Measurements from ENCODE around the gene BMP7. TPM values are rescaled to one million over a fixed set of nuclear protein-coding genes. Genes with fewer than 3 reads are reported as not detected.

The BMP7 gene
- total and polyA plus RNA-seq, 2 donors (not counting 3 experiments of a cell fraction or from before 2014, with no cell fraction given) = not detected

- intact Hi-C loops (cut with micrococcal nuclease) (no loop called here), dilution Hi-C loops (cut with MboI; ENCODE audit: extremely low pct_ligation_motif_present, low sequenced_read_pairs) (no loop called here)
- Histone ChIP-seq H3K4me2 (ENCODE audit: insufficient read depth, low read length) (no peak overlapping the region), H3K79me2 (ENCODE audit: control insufficient read depth, insufficient read depth, low read length) (no peaks in the 10 kb centered on the region), H3K9ac (replicated peaks; ENCODE audit: extremely low read depth, insufficient read depth, low read length) (no peak overlapping the region), H3K27ac (ENCODE audit: insufficient read depth, low read depth, low read length) (no peak overlapping the region), H3K36me3 (ENCODE audit: control insufficient read depth in 2 of 2, extremely low read depth in 1 of 2, insufficient read depth in 2 of 2, low read length in 2 of 2) (no peaks in the 10 kb centered on the region), H3K9me3 (replicated peaks; ENCODE audit: control insufficient read depth, insufficient read depth, low read length) (no peaks in the 10 kb centered on the region), H3K4me3 (replicated peaks in 1 of 3; ENCODE audit: insufficient read depth in 1 of 3, low read depth in 1 of 3, low read length in 3 of 3) (no peak overlapping the region), H3K9me1 (replicated peaks; ENCODE audit: control insufficient read depth, extremely low read depth, insufficient read depth, low read length) (no peaks in the 10 kb centered on the region), H3K27me3 (ENCODE audit: control insufficient read depth in 2 of 2, insufficient read depth in 2 of 2, low read length in 2 of 2) (no peaks in the 10 kb centered on the region), H2AFZ (ENCODE audit: low read depth, low read length) (no peak overlapping the region), H3K4me1 (ENCODE audit: control insufficient read depth, extremely low read depth, insufficient read depth, low read length) (no peaks in the 10 kb centered on the region), H4K20me1 (replicated peaks; ENCODE audit: control insufficient read depth, extremely low read depth, insufficient read depth, low read length) (no peaks in the 10 kb centered on the region)
- DNase-seq (ENCODE audit: low read depth, low spot score) (no peak), FAIRE-seq (no peak)
- CTCF ChIA-PET = no interaction called here
- POLR2A ChIA-PET = no interaction called here
- TF ChIP-seq POLR2A (IDR thresholded peaks at IDR 0.05; ENCODE audit: low read depth, low read length) (no peak), MAX (IDR thresholded peaks at IDR 0.05; ENCODE audit: insufficient read depth, insufficient read length) (no peak), FOS (IDR thresholded peaks at IDR 0.05; ENCODE audit: borderline replicate concordance, insufficient read depth, low read length) (no peak), GATA2 (IDR thresholded peaks at IDR 0.05; ENCODE audit: insufficient read depth, insufficient read length, low read depth, low read length) (no peak)
- no TSS peak for BruUV-seq (replicated peaks)
Observed at GRCh38 chr20:57160985-57161384, 105.5 kb downstream of the BMP7 start.

- Histone ChIP-seq H4K20me1 (replicated peaks; ENCODE audit: control insufficient read depth, extremely low read depth, insufficient read depth, low read length) (no peaks in the 10 kb centered on the region), H2AFZ (ENCODE audit: low read depth, low read length) (no peak overlapping the region), H3K79me2 (ENCODE audit: control insufficient read depth, insufficient read depth, low read length) (no peaks in the 10 kb centered on the region), H3K4me2 (ENCODE audit: insufficient read depth, low read length) (no peak overlapping the region), H3K9ac (replicated peaks; ENCODE audit: extremely low read depth, insufficient read depth, low read length) (no peak overlapping the region), H3K4me1 (ENCODE audit: control insufficient read depth, extremely low read depth, insufficient read depth, low read length) (no peaks in the 10 kb centered on the region), H3K9me3 (replicated peaks; ENCODE audit: control insufficient read depth, insufficient read depth, low read length) (no peaks in the 10 kb centered on the region), H3K27me3 (ENCODE audit: control insufficient read depth in 2 of 2, insufficient read depth in 2 of 2, low read length in 2 of 2) (no peaks in the 10 kb centered on the region), H3K9me1 (replicated peaks; ENCODE audit: control insufficient read depth, extremely low read depth, insufficient read depth, low read length) (no peaks in the 10 kb centered on the region), H3K27ac (ENCODE audit: insufficient read depth, low read depth, low read length) (no peak overlapping the region), H3K36me3 (ENCODE audit: control insufficient read depth in 2 of 2, extremely low read depth in 1 of 2, insufficient read depth in 2 of 2, low read length in 2 of 2) (no peaks in the 10 kb centered on the region), H3K4me3 (replicated peaks in 1 of 3; ENCODE audit: insufficient read depth in 1 of 3, low read depth in 1 of 3, low read length in 3 of 3) (no peak overlapping the region)
- ChIA-PET POLR2A (no interaction called here), CTCF (no interaction called here)
- dilution Hi-C loops (cut with MboI; ENCODE audit: extremely low pct_ligation_motif_present, low sequenced_read_pairs) = no loop called here
- BruUV-seq (replicated peaks) = no TSS peak
- no peak for DNase-seq (ENCODE audit: low read depth, low spot score)
- intact Hi-C loops (cut with micrococcal nuclease) = no loop called here
- no peak for TF ChIP-seq CTCF (IDR thresholded peaks at IDR 0.05; ENCODE audit: extremely low read depth in 1 of 2, insufficient read depth in 1 of 2, low read depth in 1 of 2, low read length in 2 of 2)
- FAIRE-seq = no peak
Observed at GRCh38 chr20:57159945-57160610, 106.4 kb downstream of the BMP7 start.

Measured in endothelial cell of umbilical vein (primary cell).